HL-60/S4 treated with phorbol 12-myristate 13-acetate at 8.2 ng/mL for 4 days and 3 days (cell line): Measurements from ENCODE around the gene CCDC92B.

Experiments
- in situ Hi-C: fragments of 300-500 bp; cut with MboI; formaldehyde crosslinking; loops from 2 replicates; pipeline ENCODE4 v1.15.0; 2022; ENCODE audit warnings: low sequenced_read_pairs

Gene CCDC92B

GRCh38 chr17:2723505-2723996 is 25.9 kb downstream of the CCDC92B start:
- in situ Hi-C loops, result no loop called here

GRCh38 chr17:2722611-2723010 is 26.8 kb downstream of the CCDC92B start:
- in situ Hi-C loops, result no loop called here

GRCh38 chr17:2721603-2722002 is 27.8 kb downstream of the CCDC92B start:
- in situ Hi-C loops, result no loop called here

- in situ Hi-C loops, result no loop called here
Observed at GRCh38 chr17:2719861-2720260, 29.6 kb downstream of the CCDC92B start.

GRCh38 chr17:2718150-2718938 is 31.1 kb downstream of the CCDC92B start:
- in situ Hi-C loops, result no loop called here

- in situ Hi-C loops, result no loop called here
Observed at GRCh38 chr17:2716649-2717048, 32.8 kb downstream of the CCDC92B start.

- in situ Hi-C loops, result no loop called here
Observed at GRCh38 chr17:2713881-2714280, 35.6 kb downstream of the CCDC92B start.

- in situ Hi-C loops, result no loop called here
Observed at GRCh38 chr17:2712300-2713043, 37.0 kb downstream of the CCDC92B start.

- in situ Hi-C loops, result no loop called here
Observed at GRCh38 chr17:2711608-2712299, 37.7 kb downstream of the CCDC92B start, which contains the start of gene CLUH. Gene CLUH (minus strand): TSS chr17:2711764. CDS start chr17:2711661, 103 bp downstream.

GRCh38 chr17:2710803-2711607 is 38.4 kb downstream of the CCDC92B start:
- in situ Hi-C loops, result no loop called here

GRCh38 chr17:2710071-2710802 is 39.2 kb downstream of the CCDC92B start:
- in situ Hi-C loops, result no loop called here

- in situ Hi-C loops, result no loop called here
Observed at GRCh38 chr17:2709183-2709661, 40.2 kb downstream of the CCDC92B start.

GRCh38 chr17:2708585-2709182 is 40.8 kb downstream of the CCDC92B start:
- in situ Hi-C loops, result no loop called here

- in situ Hi-C loops, result no loop called here
Observed at GRCh38 chr17:2707721-2708584, 41.5 kb downstream of the CCDC92B start.

- in situ Hi-C loops, result no loop called here
Observed at GRCh38 chr17:2706911-2707510, 42.4 kb downstream of the CCDC92B start.

GRCh38 chr17:2705888-2706795 is 43.3 kb downstream of the CCDC92B start:
- in situ Hi-C loops, result no loop called here

- in situ Hi-C loops, result no loop called here
Observed at GRCh38 chr17:2705263-2705662, 44.2 kb downstream of the CCDC92B start.
